Measurements from ENCODE around the gene PHACTR3.

The PHACTR3 gene

GRCh38 chr20:59623583-59623982 lies 19.2 kb downstream of the PHACTR3 start:
- DNase-seq, result no peak

DNA sequence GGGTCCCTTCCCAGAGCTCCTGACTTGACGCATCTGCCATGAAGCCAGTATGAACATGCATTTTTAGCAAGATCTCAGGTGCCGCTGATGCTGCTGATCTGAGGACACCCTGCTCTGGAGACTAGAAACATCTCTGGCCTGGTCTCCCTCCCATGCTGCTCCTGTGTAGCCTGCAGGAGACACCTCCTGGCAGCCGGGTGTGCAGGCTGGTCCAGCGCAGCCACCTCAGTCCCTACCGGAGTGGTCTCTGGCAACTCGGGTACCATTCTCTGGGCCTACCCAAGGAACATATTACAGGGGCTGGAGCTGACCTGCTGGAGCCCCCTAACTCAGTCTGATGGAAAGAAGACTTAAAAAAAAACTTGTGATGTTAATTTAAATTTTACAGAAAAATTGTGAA lies 20.1 kb downstream of the PHACTR3 start:
- no peak for DNase-seq

DNA sequence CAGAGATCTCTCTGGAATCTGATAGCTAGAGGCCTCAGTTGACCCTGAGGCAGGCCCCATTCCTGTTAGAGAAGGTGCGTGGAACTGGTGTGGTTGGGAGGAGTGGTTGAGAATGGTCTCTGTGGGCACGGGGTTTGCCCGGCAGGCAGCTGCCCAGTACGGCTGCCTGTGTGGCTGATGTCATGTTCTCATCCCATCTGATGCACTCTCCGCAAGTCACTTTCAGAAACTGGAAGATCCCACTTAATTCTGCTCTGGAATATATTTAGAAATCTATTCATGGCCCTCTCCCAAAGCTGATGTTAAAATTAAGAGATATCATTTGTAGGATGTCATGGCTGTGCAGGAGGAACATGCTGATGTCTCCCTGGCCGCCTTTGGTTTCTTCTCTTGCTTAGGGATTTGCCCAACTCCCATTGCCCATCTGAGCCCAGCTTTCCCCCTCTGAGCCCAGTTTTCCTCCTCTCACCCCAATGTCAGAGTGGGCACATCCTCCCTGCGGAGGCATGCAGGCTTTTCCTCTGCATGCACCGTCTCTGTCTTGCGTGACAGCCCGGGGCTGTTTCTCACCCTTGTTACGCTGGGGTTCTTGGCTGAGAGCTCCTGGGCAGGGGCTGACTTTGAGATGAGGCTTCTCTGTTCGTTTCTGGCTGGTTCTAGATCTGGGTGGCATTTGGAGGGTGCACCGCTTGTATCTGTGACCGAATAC lies 21.0 kb downstream of the PHACTR3 start:
- no peak for DNase-seq

GRCh38 chr20:59627298-59627697 lies 23.0 kb downstream of the PHACTR3 start:
- no peak for DNase-seq

DNA sequence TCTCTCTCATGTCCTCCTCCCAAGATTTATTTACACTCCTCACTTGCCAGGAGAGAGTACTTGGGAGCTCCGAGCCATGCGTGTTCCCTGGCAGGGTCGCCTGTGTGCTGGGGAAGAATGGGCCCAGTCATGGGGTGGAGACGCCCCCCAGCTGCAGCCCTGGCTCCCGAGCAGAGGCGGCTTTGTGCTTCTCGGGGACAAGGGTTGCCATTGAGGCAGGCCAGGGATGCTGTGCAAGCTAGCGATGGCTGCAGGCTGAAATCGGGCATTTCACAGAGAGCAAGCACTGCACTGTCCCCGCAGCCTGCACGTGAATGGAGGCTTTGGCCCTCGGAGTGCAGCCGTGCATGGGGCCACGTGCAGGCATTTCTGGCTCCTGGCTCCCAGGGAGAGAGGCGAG lies 23.8 kb downstream of the PHACTR3 start:
- no peak for DNase-seq

DNA sequence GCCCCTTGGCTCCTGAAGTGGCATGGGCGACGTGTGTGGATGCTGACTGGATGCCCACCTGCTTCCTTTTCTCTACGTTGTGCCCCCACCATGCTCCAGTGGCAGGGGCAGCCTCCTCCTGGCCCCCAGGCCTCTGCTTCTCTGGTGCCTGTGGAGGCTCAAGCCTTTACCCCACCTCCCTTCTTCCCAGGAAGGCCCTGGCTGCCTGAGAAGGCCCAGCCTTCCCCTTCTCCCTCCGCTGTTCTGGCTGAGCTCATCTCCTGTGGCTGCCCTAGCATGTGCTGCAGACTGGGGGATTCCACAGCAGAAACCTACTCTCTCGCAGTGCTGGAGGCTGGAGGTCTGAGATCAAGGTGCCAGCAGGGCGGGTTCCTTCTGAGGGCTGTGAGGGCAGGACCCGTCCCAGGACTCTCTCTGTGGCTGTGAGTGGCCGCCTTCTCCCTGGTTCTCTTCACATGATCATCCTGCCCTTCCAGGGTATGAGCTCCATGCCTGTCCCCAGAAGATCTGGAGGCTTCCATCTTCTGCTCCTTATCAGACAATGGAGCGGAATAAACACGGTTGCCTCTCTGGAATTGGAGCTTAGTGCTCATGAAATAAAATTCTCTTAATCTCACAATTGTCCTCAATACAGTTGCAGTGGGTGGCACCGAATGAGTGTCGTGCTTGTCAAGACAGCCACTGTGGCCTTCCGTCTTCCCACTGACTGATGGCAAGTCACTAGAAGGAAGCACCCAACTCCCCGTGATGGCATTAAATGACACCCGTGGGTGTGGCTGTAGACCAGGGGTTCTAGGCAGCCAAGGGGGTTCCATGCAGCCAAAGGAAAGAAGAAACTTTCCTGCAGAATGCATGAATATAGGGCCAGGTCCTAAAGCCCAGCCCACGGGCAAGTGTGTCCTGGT lies 25.1 kb downstream of the PHACTR3 start:
- no peak for DNase-seq

GRCh38 chr20:59630526-59630925 lies 26.2 kb downstream of the PHACTR3 start:
- DNase-seq, result no peak

GRCh38 chr20:59631751-59632540 lies 27.6 kb downstream of the PHACTR3 start:
- DNase-seq, result no peak

DNA sequence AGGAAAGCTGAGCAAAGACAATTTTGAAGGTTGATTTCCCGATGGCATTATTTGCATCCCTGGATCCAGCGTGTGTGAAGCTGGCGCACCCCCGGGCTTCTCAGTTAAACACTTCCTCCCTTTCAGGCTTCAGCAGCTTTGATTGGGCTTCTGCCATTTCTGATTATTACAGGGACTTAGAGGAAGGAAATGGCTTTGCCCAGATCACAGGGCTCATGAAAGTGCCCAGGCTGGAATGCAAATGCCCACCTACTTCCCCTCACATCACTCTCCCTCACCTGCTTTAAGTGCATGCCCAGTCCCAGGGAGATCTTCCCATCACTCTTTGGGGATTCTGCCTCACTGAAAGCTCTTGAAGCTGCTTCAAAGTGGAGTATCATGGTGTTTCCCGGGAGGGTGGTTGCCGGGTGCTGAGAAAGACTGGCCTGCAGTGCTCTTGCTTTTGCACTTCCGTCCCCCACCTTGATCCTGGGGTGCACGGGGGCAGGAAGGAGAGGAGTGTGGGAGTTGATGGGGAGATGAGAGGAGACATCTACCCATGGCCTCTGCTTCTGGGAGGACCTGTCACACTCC lies 28.3 kb downstream of the PHACTR3 start:
- no peak for DNase-seq

DNA sequence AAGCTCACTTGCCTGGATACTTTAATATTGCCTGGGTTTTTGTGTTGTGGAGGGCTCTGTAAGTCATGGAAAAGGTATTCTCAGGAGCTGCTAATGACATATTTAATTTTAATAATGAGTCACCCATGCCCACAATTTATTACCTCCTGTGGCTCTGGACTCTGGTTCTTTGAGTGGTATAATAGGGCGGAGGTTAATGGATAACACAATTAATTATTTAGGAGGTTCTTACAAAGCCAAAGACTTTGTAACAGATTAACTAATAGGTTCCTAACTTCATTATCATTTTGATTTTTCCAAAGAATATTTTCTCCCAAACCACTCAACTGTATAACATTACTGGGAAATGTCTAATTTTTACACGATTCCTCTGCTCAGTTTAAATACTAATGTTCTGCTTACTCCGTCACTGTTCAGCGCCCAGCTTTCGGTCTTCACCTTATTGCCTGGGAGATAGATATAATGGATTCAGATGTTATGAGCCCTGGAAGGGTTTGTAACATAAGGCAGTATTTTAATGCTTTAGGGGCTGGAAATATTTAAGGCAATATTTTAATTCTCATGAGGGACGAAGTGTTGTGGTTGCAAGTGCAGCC lies 29.4 kb downstream of the PHACTR3 start:
- no peak for DNase-seq

DNA sequence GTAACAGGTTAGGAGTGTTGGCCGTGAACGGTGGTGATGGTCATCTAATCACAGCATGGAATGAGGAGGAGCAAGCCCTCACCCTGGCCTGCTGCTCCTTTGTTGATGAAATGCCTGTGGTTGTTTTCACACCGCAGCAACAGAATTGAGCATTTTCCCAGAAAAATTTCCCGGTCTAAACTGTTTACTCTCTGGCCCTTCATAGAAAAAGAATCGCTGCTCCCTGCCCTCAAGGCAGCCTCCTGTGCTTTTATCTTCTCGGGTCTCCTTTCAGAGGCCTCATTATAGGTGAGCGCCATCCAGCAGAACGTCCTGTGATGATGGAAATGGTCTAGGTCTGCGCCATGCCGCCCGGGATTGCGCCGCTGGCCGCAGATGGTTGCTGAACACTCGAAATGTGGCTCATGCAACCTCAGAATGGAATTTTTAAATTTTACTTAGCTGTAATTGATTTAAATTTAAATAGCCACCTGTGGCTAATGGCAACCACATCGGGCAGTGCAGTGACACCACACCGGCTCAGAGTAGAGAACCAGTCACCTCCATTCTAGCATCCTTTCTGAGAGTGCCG lies 30.2 kb downstream of the PHACTR3 start:
- DNase-seq, result no peak

GRCh38 chr20:59636766-59637370 lies 32.5 kb downstream of the PHACTR3 start:
- DNase-seq, result no peak

DNA sequence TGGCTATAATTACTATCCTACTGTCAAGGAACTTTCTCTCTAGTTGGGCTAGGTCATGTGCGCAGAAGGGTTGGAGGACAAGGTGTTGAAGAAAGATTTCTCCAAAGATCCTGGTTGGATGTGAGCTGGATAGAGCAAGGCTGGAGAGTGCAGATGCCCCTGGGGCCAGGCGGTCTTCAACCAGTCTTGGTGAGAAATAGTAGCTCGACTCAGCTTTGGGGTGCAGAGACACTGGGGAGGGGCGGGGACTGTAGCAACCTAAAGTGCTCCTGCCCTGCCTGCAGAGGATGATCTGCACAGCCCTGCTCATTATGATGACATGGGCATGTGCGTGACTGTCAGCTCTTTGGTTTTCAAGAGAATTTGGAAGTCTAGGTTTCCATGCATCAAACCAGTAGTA lies 35.9 kb downstream of the PHACTR3 start:
- DNase-seq, result no peak

GRCh38 chr20:59643615-59644061 lies 39.3 kb downstream of the PHACTR3 start:
- no peak for DNase-seq

DNA sequence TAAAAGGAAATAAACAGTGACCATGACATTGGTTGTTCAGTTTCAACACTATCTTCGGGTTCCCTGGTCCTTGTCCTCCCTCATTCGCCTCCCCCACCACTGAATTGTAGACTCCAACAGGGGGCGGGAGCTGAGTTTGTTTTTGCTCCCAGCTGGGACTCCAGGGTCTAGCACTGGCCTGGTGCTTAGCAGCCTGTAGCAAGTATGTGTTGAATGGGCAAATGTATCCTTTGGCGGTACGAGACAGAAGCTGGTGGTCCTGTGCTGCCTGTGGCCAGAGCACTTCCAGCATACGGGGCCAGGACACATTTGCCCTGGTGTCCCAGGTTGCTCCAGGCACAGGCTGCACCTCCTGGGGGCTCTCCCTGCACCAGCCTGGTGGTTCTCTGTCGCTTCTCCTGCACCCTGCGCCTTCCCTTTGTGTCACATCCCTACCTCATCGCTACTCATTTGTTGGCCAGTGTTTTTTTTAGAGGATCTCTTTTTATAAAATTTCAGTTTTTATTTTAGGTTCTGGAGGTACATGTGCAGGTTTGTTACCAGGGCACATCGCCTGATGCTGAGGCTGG lies 40.1 kb downstream of the PHACTR3 start:
- DNase-seq, result no peak

DNA sequence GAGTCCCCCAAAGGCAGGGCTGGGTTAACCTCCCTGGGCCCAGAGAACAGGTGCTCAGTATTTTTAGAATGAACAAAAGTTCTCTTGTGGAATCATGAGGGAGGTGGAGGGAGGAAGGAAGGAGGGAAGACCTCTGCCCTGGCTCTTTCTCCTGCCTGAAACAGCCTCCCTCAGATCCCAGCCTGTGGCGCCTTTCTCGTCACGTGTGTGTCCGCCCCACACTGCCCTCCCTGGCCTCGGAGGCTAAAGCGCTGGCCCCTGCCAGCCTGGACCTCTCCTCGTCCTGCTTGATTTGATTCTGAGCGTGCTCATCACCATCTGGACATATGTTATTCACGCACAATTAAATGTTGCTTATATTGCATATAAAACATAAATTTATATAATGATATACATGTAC lies 40.9 kb downstream of the PHACTR3 start:
- DNase-seq, result no peak

GRCh38 chr20:59645761-59646171 lies 41.4 kb downstream of the PHACTR3 start:
- DNase-seq, result no peak

DNA sequence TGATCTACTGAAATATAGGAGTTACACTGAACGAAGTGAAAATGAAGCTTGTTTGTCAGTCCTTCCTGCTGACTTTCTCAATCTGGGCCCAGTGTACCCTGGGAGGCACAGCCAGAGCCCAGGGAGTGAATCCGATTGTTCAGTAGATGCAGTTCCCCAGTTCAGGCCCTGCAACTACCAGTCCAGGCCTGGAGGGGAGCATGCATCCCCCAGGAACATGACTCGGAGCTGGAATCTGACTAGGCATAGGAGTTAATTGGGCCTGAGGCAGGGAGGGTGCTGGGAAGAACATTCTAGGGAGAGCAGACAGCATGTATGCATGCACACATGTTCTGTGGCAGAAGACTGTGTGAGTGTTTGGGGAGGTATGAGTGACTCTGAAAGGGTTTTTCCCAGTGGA lies 42.1 kb downstream of the PHACTR3 start:
- no peak for DNase-seq

DNA sequence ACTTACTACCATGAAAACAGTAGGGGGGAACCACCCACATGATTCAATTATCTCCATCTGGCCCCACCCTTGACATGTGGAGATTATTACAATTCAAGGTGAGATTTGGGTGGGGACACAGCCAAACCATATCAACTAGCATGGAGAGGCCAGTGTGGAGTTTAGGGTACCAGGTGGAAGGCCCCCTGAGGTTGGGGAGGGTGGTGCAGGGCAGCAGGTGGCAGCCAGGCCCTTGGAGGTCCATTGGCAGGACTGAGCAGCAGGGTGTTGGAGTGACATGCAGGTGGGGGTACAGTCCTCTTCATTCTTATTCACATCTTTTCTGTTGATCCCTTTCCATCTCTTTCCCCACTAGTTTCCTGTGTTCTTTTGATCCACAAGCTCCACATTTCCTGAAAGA lies 42.9 kb downstream of the PHACTR3 start:
- no peak for DNase-seq

- DNase-seq, result no peak
Measured at GRCh38 chr20:59648466-59649070, 44.2 kb downstream of the PHACTR3 start.

DNA sequence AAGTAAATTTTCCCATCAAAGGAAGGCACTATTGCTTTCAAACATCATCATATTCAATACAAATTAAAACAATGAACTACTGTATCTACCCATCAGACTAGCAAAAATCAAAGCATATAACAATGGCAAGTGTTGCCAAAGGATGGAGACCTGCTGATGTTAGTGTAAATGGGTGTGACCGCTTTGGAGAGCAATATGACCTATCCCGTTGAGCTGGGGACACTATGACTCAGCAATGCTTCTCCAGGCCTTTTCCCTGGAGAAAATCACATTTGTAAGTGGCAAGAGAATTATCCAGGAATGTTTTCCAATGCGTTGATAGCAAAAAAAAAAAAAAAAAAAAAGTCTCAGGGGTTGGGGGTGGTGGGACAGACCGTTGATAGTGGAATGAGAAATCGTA lies 46.1 kb downstream of the PHACTR3 start:
- DNase-seq, result no peak
